Measurements from ENCODE around the gene SLC6A19. TPM values are rescaled to one million over a fixed set of nuclear protein-coding genes. Genes with fewer than 3 reads are reported as not detected.

SLC6A19 gene
- total and polyA plus RNA-seq, 9 of the 15 experiments (the other 6 are each of a cell fraction or from before 2014, with no cell fraction given): 0.03 to 1.6 (median 0.59) TPM

DNA sequence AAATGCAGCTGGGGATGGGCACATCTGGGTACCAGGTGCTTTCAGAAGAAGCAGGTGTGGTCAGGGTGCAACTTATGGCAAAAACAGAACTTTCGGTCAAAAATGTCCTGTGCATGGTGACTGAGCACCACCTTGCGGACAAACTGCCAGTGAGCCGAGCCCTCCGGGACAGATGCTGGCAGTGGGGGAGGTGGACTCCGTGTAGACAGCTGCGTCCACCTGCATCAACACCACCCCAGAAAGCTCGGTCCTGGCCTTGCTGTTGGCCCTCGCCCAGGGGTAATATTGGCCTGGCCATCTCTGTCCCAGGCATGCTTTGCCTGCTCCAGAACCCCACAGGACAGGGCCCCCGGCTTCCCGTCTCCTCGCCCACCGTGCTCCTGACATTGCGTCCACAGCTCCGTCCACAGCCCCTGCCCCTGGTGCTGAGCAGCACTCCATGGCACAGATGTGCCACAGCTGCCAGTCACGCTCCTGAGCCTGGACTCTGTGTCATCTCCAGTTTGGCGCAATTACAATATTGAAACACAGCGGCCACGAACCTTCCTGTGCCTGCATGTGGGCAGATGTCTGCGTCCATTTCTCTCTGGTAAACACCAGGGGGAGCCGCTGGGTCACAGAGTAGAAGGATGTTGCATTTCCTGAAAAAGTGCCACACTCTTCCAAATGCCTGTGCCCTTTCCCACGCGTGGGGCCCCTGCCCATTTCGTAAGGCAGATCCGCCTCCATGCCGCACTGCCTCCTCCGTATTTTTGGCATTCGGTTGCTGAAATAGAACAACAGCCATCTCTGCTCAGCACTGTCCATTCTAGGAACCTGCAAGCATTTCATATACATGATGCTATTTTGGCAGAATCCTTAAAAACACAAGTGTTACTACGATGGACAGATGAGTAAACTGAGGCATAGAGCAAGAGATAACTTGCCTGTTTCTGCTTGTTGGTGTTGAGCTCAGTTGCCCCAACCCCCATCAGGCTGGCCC is 33.4 kb upstream of the SLC6A19 start (continued):
- TF ChIP-seq, protein P1, sequence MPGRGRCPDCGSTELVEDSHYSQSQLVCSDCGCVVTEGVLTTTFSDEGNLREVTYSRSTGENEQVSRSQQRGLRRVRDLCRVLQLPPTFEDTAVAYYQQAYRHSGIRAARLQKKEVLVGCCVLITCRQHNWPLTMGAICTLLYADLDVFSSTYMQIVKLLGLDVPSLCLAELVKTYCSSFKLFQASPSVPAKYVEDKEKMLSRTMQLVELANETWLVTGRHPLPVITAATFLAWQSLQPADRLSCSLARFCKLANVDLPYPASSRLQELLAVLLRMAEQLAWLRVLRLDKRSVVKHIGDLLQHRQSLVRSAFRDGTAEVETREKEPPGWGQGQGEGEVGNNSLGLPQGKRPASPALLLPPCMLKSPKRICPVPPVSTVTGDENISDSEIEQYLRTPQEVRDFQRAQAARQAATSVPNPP (IDR thresholded peaks at IDR 0.05; ENCODE audit: borderline replicate concordance, insufficient read depth, insufficient read length): no peak
- TF ChIP-seq FOXJ2 (tag; IDR thresholded peaks at IDR 0.05) (no peak), NRF1 (conservative IDR thresholded peaks at IDR 0.05 in 1 of 2, IDR thresholded peaks at IDR 0.05 in 1 of 2) (no peak), GTF2A2 (tag; IDR thresholded peaks at IDR 0.05) (no peak), SNRNP70 (optimal IDR thresholded peaks at IDR 0.05; ENCODE audit: low read depth, low read length) (no peak), KDM2B (CRISPR knock-in tag; IDR thresholded peaks at IDR 0.05) (no peak), TEAD4 (IDR thresholded peaks at IDR 0.05; ENCODE audit: low read length) (no peak), TEAD4 (CRISPR knock-in tag; IDR thresholded peaks at IDR 0.05; ENCODE audit: borderline replicate concordance) (no peak), PYGO2 (tag; IDR thresholded peaks at IDR 0.05) (no peak), ZNF644 (tag; IDR thresholded peaks at IDR 0.05; ENCODE audit: low read depth) (no peak), CC2D1A (IDR thresholded peaks at IDR 0.05) (peak; percentile 52), ZNF766 (CRISPR knock-in tag; conservative IDR thresholded peaks at IDR 0.05) (no peak), CSDE1 (IDR thresholded peaks at IDR 0.05) (no peak)
- TF ChIP-seq, protein P2, sequence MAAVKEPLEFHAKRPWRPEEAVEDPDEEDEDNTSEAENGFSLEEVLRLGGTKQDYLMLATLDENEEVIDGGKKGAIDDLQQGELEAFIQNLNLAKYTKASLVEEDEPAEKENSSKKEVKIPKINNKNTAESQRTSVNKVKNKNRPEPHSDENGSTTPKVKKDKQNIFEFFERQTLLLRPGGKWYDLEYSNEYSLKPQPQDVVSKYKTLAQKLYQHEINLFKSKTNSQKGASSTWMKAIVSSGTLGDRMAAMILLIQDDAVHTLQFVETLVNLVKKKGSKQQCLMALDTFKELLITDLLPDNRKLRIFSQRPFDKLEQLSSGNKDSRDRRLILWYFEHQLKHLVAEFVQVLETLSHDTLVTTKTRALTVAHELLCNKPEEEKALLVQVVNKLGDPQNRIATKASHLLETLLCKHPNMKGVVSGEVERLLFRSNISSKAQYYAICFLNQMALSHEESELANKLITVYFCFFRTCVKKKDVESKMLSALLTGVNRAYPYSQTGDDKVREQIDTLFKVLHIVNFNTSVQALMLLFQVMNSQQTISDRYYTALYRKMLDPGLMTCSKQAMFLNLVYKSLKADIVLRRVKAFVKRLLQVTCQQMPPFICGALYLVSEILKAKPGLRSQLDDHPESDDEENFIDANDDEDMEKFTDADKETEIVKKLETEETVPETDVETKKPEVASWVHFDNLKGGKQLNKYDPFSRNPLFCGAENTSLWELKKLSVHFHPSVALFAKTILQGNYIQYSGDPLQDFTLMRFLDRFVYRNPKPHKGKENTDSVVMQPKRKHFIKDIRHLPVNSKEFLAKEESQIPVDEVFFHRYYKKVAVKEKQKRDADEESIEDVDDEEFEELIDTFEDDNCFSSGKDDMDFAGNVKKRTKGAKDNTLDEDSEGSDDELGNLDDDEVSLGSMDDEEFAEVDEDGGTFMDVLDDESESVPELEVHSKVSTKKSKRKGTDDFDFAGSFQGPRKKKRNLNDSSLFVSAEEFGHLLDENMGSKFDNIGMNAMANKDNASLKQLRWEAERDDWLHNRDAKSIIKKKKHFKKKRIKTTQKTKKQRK (IDR thresholded peaks at IDR 0.05; ENCODE audit: borderline replicate concordance, low read depth, low read length): no peak
- TF ChIP-seq, protein P3, sequence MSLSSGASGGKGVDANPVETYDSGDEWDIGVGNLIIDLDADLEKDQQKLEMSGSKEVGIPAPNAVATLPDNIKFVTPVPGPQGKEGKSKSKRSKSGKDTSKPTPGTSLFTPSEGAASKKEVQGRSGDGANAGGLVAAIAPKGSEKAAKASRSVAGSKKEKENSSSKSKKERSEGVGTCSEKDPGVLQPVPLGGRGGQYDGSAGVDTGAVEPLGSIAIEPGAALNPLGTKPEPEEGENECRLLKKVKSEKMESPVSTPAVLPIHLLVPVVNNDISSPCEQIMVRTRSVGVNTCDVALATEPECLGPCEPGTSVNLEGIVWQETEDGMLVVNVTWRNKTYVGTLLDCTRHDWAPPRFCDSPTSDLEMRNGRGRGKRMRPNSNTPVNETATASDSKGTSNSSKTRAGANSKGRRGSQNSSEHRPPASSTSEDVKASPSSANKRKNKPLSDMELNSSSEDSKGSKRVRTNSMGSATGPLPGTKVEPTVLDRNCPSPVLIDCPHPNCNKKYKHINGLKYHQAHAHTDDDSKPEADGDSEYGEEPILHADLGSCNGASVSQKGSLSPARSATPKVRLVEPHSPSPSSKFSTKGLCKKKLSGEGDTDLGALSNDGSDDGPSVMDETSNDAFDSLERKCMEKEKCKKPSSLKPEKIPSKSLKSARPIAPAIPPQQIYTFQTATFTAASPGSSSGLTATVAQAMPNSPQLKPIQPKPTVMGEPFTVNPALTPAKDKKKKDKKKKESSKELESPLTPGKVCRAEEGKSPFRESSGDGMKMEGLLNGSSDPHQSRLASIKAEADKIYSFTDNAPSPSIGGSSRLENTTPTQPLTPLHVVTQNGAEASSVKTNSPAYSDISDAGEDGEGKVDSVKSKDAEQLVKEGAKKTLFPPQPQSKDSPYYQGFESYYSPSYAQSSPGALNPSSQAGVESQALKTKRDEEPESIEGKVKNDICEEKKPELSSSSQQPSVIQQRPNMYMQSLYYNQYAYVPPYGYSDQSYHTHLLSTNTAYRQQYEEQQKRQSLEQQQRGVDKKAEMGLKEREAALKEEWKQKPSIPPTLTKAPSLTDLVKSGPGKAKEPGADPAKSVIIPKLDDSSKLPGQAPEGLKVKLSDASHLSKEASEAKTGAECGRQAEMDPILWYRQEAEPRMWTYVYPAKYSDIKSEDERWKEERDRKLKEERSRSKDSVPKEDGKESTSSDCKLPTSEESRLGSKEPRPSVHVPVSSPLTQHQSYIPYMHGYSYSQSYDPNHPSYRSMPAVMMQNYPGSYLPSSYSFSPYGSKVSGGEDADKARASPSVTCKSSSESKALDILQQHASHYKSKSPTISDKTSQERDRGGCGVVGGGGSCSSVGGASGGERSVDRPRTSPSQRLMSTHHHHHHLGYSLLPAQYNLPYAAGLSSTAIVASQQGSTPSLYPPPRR (CRISPR knock-in tag; IDR thresholded peaks at IDR 0.05; ENCODE audit: borderline replicate concordance): no peak
- TF ChIP-seq, protein P4, sequence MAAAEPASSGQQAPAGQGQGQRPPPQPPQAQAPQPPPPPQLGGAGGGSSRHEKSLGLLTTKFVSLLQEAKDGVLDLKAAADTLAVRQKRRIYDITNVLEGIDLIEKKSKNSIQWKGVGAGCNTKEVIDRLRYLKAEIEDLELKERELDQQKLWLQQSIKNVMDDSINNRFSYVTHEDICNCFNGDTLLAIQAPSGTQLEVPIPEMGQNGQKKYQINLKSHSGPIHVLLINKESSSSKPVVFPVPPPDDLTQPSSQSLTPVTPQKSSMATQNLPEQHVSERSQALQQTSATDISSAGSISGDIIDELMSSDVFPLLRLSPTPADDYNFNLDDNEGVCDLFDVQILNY (CRISPR knock-in tag; IDR thresholded peaks at IDR 0.05): 0 out of 2 replicates have a peak, but pooled peaks have one; percentile 78

All from K562 (cell line).